Putamen (tissue), 1 donor: Measurements from ENCODE around the gene DDX24.

Source experiments
- DNase-seq: peaks from one replicate; pipeline ENCODE4 v3.0.0-alpha.2; 2016; ENCODE audit warnings: low spot score

Gene DDX24

GRCh38 chr14:94031161-94031882, 49.7 kb downstream of the DDX24 start:
- no peak for DNase-seq

GRCh38 chr14:94030571-94030970, 50.4 kb downstream of the DDX24 start:
- DNase-seq: no peak

- no peak for DNase-seq
These were observed 51.3 kb downstream of the DDX24 start for GRCh38 chr14:94029671-94030203.

- no peak for DNase-seq
These were observed 51.7 kb downstream of the DDX24 start for GRCh38 chr14:94029265-94029664.

- no peak for DNase-seq
These were observed 52.6 kb downstream of the DDX24 start for GRCh38 chr14:94028450-94028826.

GRCh38 chr14:94027566-94028449, 53.2 kb downstream of the DDX24 start:
- DNase-seq: no peak

GRCh38 chr14:94026889-94027469, 54.0 kb downstream of the DDX24 start:
- DNase-seq: no peak

- peak; percentile 99 for DNase-seq
These were observed 54.7 kb downstream of the DDX24 start, which contains the start of gene OTUB2 for GRCh38 chr14:94026173-94026888. TSS of gene OTUB2 (plus strand) at chr14:94026340. CDS start at chr14:94026538, 198 bp downstream.

- no peak for DNase-seq
These were observed 55.3 kb downstream of the DDX24 start for GRCh38 chr14:94025720-94026119.

GRCh38 chr14:94024549-94024948, 56.5 kb downstream of the DDX24 start:
- no peak for DNase-seq

- no peak for DNase-seq
These were observed 58.2 kb downstream of the DDX24 start for GRCh38 chr14:94022532-94023411.

- DNase-seq: no peak
These were observed 59.4 kb downstream of the DDX24 start for GRCh38 chr14:94021416-94022157.

GRCh38 chr14:94021001-94021400, 60.0 kb downstream of the DDX24 start:
- DNase-seq: no peak

- no peak for DNase-seq
These were observed 60.7 kb downstream of the DDX24 start for GRCh38 chr14:94020267-94020666.

GRCh38 chr14:94019329-94019728, 61.7 kb downstream of the DDX24 start:
- no peak for DNase-seq

- no peak for DNase-seq
These were observed 62.7 kb downstream of the DDX24 start for GRCh38 chr14:94018308-94018707.

- DNase-seq: no peak
These were observed 64.5 kb downstream of the DDX24 start for GRCh38 chr14:94016446-94016976.

- no peak for DNase-seq
These were observed 65.8 kb downstream of the DDX24 start for GRCh38 chr14:94015223-94015622.

- no peak for DNase-seq
These were observed 66.6 kb downstream of the DDX24 start for GRCh38 chr14:94014382-94014781.

- no peak for DNase-seq
These were observed 69.2 kb downstream of the DDX24 start for GRCh38 chr14:94011795-94012194.
